RWPE1 (cell line): ENCODE data around the gene KLF6.

ENCODE experiments used
- CTCF ChIA-PET: fragments of 350-600 bp; sonication (Branson Sonifier 250); formaldehyde crosslinking; extraction: SDS; loops from one replicate; lab custom pipeline; 2021; lab: Yijun Ruan, JAX
- POLR2A ChIA-PET: fragments of 400-600 bp; formaldehyde crosslinking; extraction: SDS; loops from one replicate; lab custom pipeline; 2020; ENCODE audit warnings: antibody characterized with exemption; ENCODE audit not compliant: low non-redundant PET; lab: Yijun Ruan, JAX
- DNase-seq: peaks from one replicate; pipeline ENCODE4 v3.0.0; 2012; ENCODE audit warnings: low spot score
- H3K27ac ChIP-seq: fragments of 450-650 bp; 2 replicates; pipeline ENCODE4 v1.5.1; 2017
- TF ChIP-seq, protein P1 (sequence below): fragments of 450-650 bp; conservative IDR thresholded peaks from 2 replicates; pipeline ENCODE4 v1.5.1; 2017; ENCODE audit warnings: low read depth, mild to moderate bottlenecking

The KLF6 gene

DNA sequence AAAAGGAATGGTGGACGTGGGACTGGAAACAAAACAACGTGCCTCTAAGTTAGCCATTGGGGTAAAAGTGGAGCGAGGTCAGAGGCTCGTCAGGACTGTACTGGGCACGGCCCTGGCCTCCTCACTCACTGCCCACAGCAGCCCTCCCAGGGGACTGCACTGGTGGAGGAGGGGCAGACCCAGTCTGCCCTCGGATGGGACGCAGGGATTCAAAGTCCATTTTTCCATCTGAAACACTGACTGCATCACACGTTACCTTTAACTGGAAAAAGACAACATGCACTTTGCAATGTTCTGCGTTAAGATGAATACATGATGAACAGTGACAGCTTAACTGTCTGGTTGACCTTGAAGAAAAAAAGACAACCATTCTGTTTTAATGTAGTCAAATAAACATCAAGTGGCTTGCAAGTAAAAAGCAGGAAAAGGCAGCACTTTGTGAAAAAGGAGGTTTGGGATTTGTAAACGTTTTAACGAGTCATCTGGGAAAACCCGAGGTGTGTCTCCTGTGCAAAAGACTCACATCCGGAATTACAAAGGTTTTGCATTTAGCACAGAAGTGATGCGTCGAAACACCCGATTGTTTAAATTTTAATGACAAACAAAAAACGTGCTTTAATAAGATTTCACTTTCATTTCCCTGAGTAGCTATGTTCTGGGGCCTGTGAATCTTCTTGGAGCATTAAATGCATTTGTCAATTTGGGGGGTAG lies 18.8 kb downstream of the KLF6 start:
- H3K27ac ChIP-seq: no peak overlapping the region
- ChIA-PET CTCF (no interaction called here), POLR2A (no interaction called here)
- DNase-seq: no peak
- TF ChIP-seq, protein P1, sequence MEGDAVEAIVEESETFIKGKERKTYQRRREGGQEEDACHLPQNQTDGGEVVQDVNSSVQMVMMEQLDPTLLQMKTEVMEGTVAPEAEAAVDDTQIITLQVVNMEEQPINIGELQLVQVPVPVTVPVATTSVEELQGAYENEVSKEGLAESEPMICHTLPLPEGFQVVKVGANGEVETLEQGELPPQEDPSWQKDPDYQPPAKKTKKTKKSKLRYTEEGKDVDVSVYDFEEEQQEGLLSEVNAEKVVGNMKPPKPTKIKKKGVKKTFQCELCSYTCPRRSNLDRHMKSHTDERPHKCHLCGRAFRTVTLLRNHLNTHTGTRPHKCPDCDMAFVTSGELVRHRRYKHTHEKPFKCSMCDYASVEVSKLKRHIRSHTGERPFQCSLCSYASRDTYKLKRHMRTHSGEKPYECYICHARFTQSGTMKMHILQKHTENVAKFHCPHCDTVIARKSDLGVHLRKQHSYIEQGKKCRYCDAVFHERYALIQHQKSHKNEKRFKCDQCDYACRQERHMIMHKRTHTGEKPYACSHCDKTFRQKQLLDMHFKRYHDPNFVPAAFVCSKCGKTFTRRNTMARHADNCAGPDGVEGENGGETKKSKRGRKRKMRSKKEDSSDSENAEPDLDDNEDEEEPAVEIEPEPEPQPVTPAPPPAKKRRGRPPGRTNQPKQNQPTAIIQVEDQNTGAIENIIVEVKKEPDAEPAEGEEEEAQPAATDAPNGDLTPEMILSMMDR: no peak

DNA sequence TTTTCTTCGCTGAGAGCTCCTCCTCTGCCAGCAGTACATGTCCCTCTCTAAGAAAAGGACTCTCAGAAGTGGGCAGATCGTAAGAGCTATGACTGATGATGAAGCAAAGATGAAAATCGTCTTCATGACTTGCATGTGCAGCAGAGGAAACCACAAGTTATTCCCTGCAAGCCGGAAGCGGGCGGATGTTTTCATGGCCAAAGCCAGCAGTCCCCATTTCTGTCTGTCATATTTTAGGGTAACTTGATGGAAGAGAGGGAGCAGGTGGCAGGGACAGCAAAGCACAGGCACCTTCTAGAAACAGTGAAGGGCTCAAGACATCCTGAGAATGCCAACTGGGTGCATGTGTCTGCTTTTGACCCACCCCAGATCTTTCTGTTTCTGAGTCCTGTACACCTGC lies 19.9 kb downstream of the KLF6 start:
- no peak overlapping the region for H3K27ac ChIP-seq
- CTCF ChIA-PET: interaction anchor here (0.6 kb wide), 1 partner anchor 471 kb away, joined by 3 read pairs; no protein-coding TSS in a partner anchor
- DNase-seq: no peak
- POLR2A ChIA-PET: no interaction called here
- TF ChIP-seq, protein P1: no peak

DNA sequence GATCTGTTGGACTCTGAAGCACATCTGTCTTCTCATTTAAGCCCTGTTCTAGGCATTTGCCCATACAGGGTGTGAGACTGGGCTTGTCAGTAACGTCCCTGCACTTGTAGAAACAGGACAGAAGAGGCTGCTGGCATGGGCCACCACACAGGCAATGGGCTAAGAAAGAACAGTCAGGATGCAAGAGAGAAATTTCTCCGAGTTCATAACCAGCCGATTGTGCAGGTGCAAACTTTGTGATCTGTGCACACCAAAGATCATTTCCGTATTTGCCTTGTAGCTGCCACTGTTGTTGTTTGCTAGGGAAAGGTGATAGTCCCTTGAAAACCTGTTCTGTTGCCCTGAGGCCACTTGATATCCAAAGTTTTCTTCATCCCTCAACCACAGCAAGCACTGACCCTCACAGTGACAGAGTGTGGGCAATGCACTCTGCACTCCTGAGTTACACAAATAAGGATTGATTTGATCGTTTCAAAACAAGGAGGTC lies 20.3 kb downstream of the KLF6 start:
- ChIA-PET CTCF (interaction anchor here (0.6 kb wide), 1 partner anchor 472 kb away, joined by 3 read pairs; no protein-coding TSS in a partner anchor), POLR2A (no interaction called here)
- no peak for DNase-seq
- TF ChIP-seq, protein P1: no peak
- H3K27ac ChIP-seq: peak overlapping the region; percentile 83

DNA sequence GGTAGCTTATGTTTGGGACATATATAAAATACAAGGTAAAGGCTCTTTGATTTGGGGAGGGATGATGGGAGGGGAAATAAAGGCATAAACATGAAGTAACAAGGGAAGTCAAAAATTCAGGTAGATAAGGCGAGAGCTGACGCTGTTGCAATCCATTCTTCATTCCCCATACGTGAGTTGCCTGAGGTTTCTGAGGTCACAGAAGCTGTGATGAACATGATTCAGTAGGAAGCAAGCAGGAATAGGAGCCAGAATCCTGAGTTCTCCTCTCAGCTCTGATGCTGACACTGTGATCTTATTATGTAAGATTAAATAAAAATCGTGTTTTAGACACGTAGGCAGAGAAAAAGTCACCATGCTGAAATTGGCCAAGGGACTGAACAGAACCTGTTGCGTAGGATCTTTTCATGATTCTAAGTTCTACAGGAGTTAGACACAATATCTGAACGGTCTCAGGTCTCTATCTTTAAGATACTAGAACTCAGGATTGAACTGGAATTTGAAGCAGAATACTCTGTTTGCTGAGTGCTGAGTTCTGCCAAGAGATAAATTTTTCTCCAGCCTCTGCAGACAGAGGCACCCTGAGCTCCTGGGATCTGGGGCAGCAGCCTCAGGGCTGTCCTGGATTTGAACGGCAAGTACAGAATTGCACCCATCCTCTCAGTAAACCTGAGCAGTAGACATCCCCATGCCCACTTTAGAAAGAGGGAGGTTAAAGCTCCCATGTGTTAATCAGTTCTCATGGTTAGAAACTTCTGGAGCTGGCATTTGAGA lies 21.0 kb downstream of the KLF6 start:
- DNase-seq: no peak
- TF ChIP-seq, protein P1: no peak
- ChIA-PET CTCF (interaction anchor here (0.6 kb wide), 1 partner anchor 520 kb away, joined by 3 read pairs; no protein-coding TSS in a partner anchor), POLR2A (no interaction called here)
- H3K27ac ChIP-seq: peak overlapping the region; percentile 83

DNA sequence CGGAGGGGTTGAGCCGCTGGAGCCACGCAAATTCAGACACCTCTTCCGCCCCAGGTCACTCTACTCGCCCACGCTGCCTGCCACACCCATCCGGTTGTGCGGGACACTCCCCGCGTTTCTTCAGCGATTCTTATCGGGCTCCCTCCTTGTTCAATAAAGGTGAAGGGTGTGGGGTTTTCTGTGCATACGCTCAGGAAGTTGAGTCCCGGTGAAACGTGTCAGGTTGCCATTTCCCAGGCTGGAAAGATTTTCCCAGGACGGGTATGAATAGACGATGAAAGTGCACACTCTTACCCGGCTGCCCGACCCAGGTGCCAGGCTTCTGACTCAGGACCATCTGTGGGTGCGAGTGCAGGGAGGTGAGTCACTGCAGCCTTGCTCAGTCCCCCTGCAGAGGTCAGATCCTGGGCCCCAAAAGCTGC lies 22.0 kb downstream of the KLF6 start:
- TF ChIP-seq, protein P1: no peak
- ChIA-PET POLR2A (no interaction called here), CTCF (no interaction called here)
- peak overlapping the region; percentile 95 for H3K27ac ChIP-seq
- DNase-seq: peak; percentile 92

DNA sequence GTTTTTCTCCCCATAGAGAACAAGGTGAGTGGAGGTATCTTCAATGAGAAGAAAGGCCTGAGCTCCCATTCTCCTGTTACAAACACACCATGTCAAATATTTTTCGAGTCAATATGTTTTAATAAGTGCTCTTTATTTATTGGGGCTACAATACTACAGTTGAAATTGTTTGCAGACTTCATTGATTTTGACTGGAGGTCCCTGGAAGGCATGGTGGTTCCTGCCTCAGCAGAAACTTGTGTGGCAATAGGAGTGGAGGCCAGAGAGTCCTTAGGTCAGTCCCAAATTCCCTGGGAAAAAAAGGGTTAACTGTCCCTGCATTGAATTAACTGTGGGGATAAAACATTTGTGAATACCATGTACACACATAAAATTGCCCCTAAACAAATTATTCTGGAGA lies 22.7 kb downstream of the KLF6 start:
- POLR2A ChIA-PET: no interaction called here
- peak overlapping the region; percentile 95 for H3K27ac ChIP-seq
- no peak for DNase-seq
- CTCF ChIA-PET: no interaction called here
- TF ChIP-seq, protein P1: no peak
